Measurements from ENCODE around the gene WDFY4.

The WDFY4 gene

DNA sequence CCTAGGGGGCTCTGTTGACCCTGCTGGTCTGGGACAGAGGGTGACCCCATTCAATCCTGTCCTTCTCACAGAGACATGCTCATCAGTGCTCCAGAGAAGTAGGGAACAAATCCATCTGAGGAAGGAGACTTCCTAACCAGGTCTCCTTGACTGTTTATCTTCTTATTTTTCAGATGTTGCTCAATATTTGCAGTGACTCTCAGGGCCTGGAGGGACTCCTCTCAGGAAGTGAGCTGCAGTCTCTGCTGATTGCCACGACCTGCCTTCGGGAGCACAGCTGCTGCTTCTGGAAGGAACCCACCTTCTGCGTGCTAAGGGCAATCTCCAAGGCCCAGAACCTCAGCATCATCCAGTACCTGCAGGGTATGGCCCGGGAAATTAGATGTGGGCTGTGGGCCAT lies 41.0 kb downstream of the WDFY4 start:
- TF ChIP-seq RAD21 (IDR thresholded peaks at IDR 0.05; ENCODE audit: low read depth) (no peak), CREB1 (IDR thresholded peaks at IDR 0.05; ENCODE audit: low read depth) (no peak), TEAD4 (IDR thresholded peaks at IDR 0.05) (no peak), TCF12 (IDR thresholded peaks at IDR 0.05; ENCODE audit: low read depth) (no peak), FOXM1 (IDR thresholded peaks at IDR 0.05; ENCODE audit: borderline replicate concordance, low read depth) (no peak), REST (IDR thresholded peaks at IDR 0.05; ENCODE audit: low read depth) (no peak), YY1 (IDR thresholded peaks at IDR 0.05; ENCODE audit: low read depth) (no peak), NFIC (IDR thresholded peaks at IDR 0.05) (no peak), ZBTB7A (IDR thresholded peaks at IDR 0.05; ENCODE audit: low read depth) (no peak), EGR1 (IDR thresholded peaks at IDR 0.05) (no peak), EP300 (IDR thresholded peaks at IDR 0.05; ENCODE audit: borderline replicate concordance) (no peak), CEBPB (IDR thresholded peaks at IDR 0.05) (no peak), TAF1 (IDR thresholded peaks at IDR 0.05; ENCODE audit: low read depth) (no peak)
- TF ChIP-seq, protein P1, sequence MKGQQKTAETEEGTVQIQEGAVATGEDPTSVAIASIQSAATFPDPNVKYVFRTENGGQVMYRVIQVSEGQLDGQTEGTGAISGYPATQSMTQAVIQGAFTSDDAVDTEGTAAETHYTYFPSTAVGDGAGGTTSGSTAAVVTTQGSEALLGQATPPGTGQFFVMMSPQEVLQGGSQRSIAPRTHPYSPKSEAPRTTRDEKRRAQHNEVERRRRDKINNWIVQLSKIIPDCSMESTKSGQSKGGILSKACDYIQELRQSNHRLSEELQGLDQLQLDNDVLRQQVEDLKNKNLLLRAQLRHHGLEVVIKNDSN (IDR thresholded peaks at IDR 0.05), result no peak
- TF ChIP-seq, protein P2, sequence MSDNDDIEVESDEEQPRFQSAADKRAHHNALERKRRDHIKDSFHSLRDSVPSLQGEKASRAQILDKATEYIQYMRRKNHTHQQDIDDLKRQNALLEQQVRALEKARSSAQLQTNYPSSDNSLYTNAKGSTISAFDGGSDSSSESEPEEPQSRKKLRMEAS (IDR thresholded peaks at IDR 0.05), result no peak

GRCh38 chr10:48727866-48728265 lies 43.2 kb downstream of the WDFY4 start:
- no peak for TF ChIP-seq EGR1 (IDR thresholded peaks at IDR 0.05)
- TF ChIP-seq REST (IDR thresholded peaks at IDR 0.05; ENCODE audit: low read depth), result no peak
- TF ChIP-seq RAD21 (IDR thresholded peaks at IDR 0.05; ENCODE audit: low read depth), result no peak
- TF ChIP-seq TCF12 (IDR thresholded peaks at IDR 0.05; ENCODE audit: low read depth), result no peak
- TF ChIP-seq CEBPB (IDR thresholded peaks at IDR 0.05), result no peak
- TF ChIP-seq, protein P1 (IDR thresholded peaks at IDR 0.05), result no peak
- no peak for TF ChIP-seq TEAD4 (IDR thresholded peaks at IDR 0.05)
- TF ChIP-seq FOXM1 (IDR thresholded peaks at IDR 0.05; ENCODE audit: borderline replicate concordance, low read depth), result no peak

DNA sequence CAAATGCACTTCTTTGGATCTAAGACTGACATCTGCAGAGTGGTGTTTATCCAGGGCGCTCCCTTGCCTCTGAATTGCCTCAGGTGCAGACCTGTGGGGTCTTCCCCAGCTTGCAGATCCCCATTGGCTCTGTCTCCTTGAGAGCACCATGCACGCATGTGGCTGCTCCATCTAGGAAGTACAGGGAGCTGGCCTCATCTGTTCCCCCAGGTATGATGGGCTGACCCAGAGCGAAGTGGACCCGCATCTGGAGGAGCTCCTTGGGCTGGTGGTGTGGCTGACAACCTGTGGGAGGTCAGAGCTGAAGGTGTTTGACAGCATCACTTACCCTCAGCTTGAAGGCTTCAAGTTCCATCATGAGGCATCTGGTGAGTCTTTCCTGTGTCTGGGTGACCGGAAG lies 44.5 kb downstream of the WDFY4 start:
- TF ChIP-seq, protein P1 (IDR thresholded peaks at IDR 0.05), result no peak
- TF ChIP-seq EP300 (IDR thresholded peaks at IDR 0.05; ENCODE audit: borderline replicate concordance), result no peak
- TF ChIP-seq EGR1 (IDR thresholded peaks at IDR 0.05), result no peak
- TF ChIP-seq NFIC (IDR thresholded peaks at IDR 0.05), result no peak
- no peak for TF ChIP-seq CEBPB (IDR thresholded peaks at IDR 0.05)
- TF ChIP-seq REST (IDR thresholded peaks at IDR 0.05; ENCODE audit: low read depth), result no peak
- TF ChIP-seq TCF12 (IDR thresholded peaks at IDR 0.05; ENCODE audit: low read depth), result no peak
- no peak for TF ChIP-seq TEAD4 (IDR thresholded peaks at IDR 0.05)

DNA sequence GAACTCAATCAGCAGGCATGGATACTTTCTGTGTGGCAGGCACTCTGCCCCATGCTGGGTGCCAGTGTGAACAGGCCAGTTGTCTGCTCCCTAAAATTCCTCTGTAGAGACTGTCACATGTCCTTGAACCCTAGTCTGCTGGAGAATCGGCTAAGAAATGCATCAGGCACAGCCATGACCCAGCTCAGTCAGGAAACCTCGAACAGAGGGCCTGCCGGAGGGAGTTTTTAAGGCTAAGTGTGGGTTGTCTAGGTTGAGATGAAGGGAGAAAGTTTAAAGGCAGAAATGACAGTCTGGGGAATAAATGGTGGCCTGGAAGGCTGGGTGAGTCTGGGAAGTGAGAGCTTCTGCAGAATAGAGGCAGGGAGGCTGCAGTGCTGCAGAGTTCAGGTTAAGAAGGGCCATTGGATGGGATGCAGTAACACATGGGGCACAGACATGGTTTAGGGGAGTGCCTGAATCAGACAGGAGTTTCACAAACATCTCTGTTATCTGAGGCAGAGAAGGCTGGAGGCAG lies 45.3 kb downstream of the WDFY4 start:
- TF ChIP-seq REST (IDR thresholded peaks at IDR 0.05; ENCODE audit: low read depth) (no peak), NFIC (IDR thresholded peaks at IDR 0.05) (no peak), YY1 (IDR thresholded peaks at IDR 0.05; ENCODE audit: low read depth) (no peak), RAD21 (IDR thresholded peaks at IDR 0.05; ENCODE audit: low read depth) (no peak)
- TF ChIP-seq, protein P2 (IDR thresholded peaks at IDR 0.05), result no peak

All from Ishikawa (cell line).